SK-N-MC (cell line): ENCODE measurements around the gene EPM2A.

Experiments
- DNase-seq: peaks from one replicate; pipeline ENCODE4 v3.0.0-alpha.2; 2011; ENCODE audit warnings: low read depth, low spot score
- H3K27ac ChIP-seq: fragments of 200-600 bp; sonication (generic); 2 replicates; pipeline ENCODE4 v1.5.1; 2016; ENCODE audit warnings: mixed run types
- H3K36me3 ChIP-seq: fragments of 200-600 bp; sonication (generic); 2 replicates; pipeline ENCODE4 v1.6.1; 2017; ENCODE audit warnings: antibody characterized with exemption, low read length, mixed read lengths; ENCODE audit not compliant: insufficient read depth
- H3K4me3 ChIP-seq: fragments of 200-600 bp; sonication (generic); 2 replicates; pipeline ENCODE4 v1.5.1; 2016
- H3K9ac ChIP-seq: fragments of 200-600 bp; sonication (generic); 2 replicates; pipeline ENCODE4 v1.8.0; 2017; ENCODE audit warnings: mixed run types, mixed read lengths; ENCODE audit not compliant: insufficient read length
- H3K9me3 ChIP-seq: fragments of 200-600 bp; sonication (generic); 2 replicates; pipeline ENCODE4 v1.6.1; 2017; ENCODE audit warnings: low read depth, mild to moderate bottlenecking, antibody characterized with exemption, low read length, moderate library complexity, mixed read lengths
- EZH2 ChIP-seq: fragments of 200-600 bp; sonication (generic); IDR thresholded peaks from one replicate; pipeline ENCODE4 v1.6.1; 2017; ENCODE audit warnings: antibody characterized with exemption
- FOXP2 ChIP-seq: optimal IDR thresholded peaks from 2 replicates; pipeline ENCODE3; 2011; ENCODE audit warnings: mild to moderate bottlenecking, moderate library complexity; ENCODE audit not compliant: insufficient read depth; ENCODE audit errors: extremely low read length, control extremely low read depth
- POLR2AphosphoS5 ChIP-seq: IDR thresholded peaks from 2 replicates; pipeline ENCODE4 v1.6.1; 2012; ENCODE audit warnings: mild to moderate bottlenecking, low read depth, low read length, borderline replicate concordance

Gene EPM2A

DNA sequence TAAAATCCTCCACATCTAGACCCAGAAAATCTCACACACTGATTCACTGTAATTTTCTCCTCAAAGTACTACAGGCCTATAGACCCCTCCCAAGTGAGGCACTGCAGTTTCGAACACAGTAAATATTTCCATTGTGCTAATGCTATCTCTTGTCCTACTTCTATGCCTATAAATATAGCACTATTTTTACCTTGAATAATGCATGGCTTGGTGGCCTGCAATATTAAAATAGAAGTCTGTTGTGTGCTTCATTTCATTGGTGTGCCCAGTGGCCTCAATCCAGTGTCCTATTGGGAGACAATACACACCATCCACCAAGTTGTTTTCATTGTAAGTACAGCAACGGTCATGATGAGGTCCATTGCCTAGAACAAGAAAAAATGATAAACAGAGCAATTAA lies 49.4 kb downstream of the EPM2A start:
- Histone ChIP-seq H3K36me3 (no peaks in the 10 kb centered on the region), H3K4me3 (no peak overlapping the region), H3K27ac (no peak overlapping the region), H3K9me3 (no peaks in the 10 kb centered on the region), H3K9ac (no peak overlapping the region)
- no peak for DNase-seq
- TF ChIP-seq POLR2AphosphoS5 (no peak), EZH2 (no peak), FOXP2 (no peak)

DNA sequence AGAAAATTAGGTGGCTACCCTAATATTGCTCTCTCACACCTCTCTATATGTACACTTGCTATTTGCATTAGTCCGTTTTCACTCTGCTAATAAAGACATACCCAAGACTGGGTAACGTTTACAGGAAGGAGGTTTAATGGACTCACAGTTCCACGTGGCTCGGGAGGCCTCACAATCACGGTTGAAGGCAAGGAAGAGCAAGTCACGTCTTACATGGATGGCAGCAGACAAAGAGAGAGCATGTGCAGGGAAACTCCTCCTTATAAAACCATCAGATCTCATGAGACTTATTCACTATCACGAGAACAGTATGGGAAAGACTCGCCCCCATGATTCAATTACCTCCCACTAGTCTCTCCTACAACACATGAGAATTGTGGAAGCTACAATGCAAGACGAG lies 53.4 kb downstream of the EPM2A start:
- DNase-seq: no peak

DNA sequence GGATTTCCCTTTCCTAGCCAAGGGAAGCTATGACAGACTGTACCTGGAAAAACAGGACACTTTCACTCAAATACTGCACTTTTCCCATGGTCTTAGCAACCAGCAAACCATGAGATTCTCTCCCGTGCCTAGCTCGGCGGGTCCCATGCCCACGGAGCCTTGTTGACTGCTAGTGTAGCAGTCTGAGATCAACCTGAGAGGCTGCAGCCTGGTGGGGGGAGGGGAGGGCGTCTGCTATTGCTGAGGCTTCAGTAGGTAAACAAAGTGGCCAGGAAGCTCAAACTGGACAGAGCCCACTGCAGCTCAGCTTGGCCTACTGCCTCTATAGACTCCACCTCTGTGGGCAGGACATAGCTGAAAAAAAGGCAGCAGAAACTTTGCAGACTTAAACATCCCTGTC lies 61.8 kb downstream of the EPM2A start:
- TF ChIP-seq FOXP2 (no peak), EZH2 (no peak), POLR2AphosphoS5 (no peak)
- Histone ChIP-seq H3K36me3 (no peaks in the 10 kb centered on the region), H3K27ac (no peak overlapping the region), H3K9me3 (no peaks in the 10 kb centered on the region), H3K4me3 (no peak overlapping the region), H3K9ac (no peak overlapping the region)
- DNase-seq: no peak

More for the DNA sequence above, 53.4 kb downstream of the EPM2A start:
- Histone ChIP-seq H3K9ac (no peak overlapping the region), H3K9me3 (no peaks in the 10 kb centered on the region), H3K36me3 (no peaks in the 10 kb centered on the region), H3K27ac (no peak overlapping the region), H3K4me3 (no peak overlapping the region)
- no peak for TF ChIP-seq FOXP2
- no peak for TF ChIP-seq POLR2AphosphoS5
- no peak for TF ChIP-seq EZH2

DNA sequence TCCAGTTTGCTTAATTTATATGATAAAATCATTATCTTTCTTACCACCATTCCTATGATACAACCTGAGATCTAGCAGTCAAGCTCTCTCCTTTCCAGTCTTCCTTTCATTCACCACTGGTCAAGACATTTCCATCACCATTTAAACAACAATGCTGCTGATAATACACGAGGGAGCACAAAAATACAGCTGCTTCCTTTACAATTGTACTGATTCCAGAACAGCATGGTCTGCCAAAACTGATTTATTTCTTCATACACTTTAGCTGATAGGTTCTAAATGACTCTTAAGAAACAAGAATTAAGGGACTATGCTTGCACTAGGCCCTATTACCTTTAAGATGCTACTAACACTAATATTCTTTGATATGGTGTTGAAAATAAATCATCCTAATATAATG lies 65.0 kb downstream of the EPM2A start:
- H3K27ac ChIP-seq: no peak overlapping the region
- TF ChIP-seq POLR2AphosphoS5 (no peak), FOXP2 (no peak), EZH2 (no peak)

DNA sequence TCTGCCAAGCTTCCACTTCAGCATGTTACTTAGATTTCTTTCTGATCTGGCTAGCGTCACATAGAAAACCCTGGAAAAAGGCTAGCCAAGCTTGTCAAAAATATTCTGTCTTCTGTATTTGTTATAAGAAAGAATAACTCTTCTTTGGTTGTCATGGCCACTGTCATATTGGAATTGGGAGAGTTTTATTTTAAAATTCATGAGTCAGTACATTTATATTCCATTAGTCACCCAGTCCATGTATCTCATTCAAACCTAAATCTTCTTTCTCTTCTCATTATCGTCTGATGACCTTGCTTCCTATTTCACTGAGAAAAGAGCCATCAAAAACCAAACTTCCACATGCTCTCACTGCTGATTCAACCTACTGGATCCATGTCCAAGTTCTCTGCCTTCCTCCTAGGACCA lies 65.7 kb downstream of the EPM2A start:
- H3K9me3 ChIP-seq: no peaks in the 10 kb centered on the region
- H3K27ac ChIP-seq: no peak overlapping the region
- H3K9ac ChIP-seq: no peak overlapping the region
- H3K4me3 ChIP-seq: no peak overlapping the region
- no peaks in the 10 kb centered on the region for H3K36me3 ChIP-seq
- DNase-seq: no peak
- TF ChIP-seq EZH2: no peak
- TF ChIP-seq FOXP2: no peak
- no peak for TF ChIP-seq POLR2AphosphoS5

More for the DNA sequence above, 65.0 kb downstream of the EPM2A start:
- H3K9ac ChIP-seq: no peak overlapping the region
- H3K9me3 ChIP-seq: no peaks in the 10 kb centered on the region
- no peak overlapping the region for H3K4me3 ChIP-seq
- DNase-seq: no peak
- no peaks in the 10 kb centered on the region for H3K36me3 ChIP-seq

DNA sequence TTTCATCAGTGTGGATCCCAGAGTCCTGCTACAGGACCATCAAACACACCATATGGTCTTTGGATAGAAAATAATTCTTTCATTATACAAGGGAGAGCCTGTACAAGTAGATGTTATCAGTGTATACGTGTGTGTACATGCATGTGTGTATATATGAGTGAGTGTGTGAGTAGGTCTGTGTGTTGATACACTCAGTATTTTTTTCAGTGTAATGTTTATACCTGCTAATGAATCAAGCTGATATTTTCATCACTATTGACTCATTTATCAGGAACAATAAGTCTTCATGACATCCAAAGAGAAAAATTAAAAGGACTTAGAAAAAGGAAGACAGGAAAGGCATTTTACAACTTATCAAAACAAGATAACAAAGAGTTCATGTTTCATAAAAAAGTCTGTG lies 66.5 kb downstream of the EPM2A start:
- no peak for DNase-seq
- Histone ChIP-seq H3K36me3 (no peaks in the 10 kb centered on the region), H3K27ac (no peak overlapping the region), H3K4me3 (no peak overlapping the region), H3K9ac (no peak overlapping the region), H3K9me3 (no peaks in the 10 kb centered on the region)
- TF ChIP-seq FOXP2 (no peak), POLR2AphosphoS5 (no peak), EZH2 (no peak)

DNA sequence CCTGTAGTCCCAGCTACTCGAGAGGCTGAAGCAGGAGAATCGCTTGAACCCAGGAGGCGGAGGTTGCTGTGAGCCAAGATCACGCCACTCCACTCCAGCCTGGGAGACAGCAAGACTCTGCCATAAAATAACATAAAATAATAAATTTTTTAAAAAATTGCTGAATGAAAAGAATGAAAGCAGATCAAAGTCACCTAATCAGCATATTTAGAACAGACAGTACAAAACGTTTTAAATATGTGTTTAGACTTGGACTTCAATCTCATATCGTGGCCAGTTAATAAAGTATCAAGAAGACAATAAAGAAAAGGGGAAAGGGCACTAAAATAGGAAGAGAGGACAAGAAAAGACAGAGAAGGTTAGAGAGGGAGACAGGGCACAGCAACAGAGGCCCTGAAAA lies 74.6 kb downstream of the EPM2A start:
- no peak for DNase-seq
- H3K27ac ChIP-seq: no peak overlapping the region
- H3K4me3 ChIP-seq: no peak overlapping the region
- H3K36me3 ChIP-seq: no peaks in the 10 kb centered on the region
- H3K9ac ChIP-seq: no peak overlapping the region
- TF ChIP-seq POLR2AphosphoS5: no peak
- no peak for TF ChIP-seq EZH2
- TF ChIP-seq FOXP2: no peak
- no peaks in the 10 kb centered on the region for H3K9me3 ChIP-seq

DNA sequence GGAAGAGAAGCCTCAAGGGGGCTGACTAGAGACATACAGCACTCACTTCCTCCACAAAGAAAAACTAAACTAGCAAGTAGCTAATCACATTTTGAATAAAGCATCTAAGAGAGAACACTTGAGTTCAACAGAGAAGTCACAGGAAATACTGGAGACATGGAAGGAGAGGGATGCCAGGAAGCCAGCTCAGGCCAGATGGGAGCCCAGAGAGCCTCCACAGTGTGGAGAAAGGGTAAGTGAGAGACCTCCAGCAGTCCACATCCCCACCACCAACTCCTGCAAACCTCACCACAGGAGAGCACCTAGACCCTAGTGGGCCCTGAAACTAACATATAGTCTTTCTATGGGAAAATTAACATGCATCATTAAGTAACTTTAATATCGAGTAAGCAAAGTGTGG lies 79.2 kb downstream of the EPM2A start:
- Histone ChIP-seq H3K36me3 (no peaks in the 10 kb centered on the region), H3K27ac (no peak overlapping the region), H3K9me3 (no peaks in the 10 kb centered on the region), H3K9ac (no peak overlapping the region), H3K4me3 (no peak overlapping the region)
- TF ChIP-seq EZH2 (no peak), FOXP2 (no peak), POLR2AphosphoS5 (no peak)
- DNase-seq: no peak

DNA sequence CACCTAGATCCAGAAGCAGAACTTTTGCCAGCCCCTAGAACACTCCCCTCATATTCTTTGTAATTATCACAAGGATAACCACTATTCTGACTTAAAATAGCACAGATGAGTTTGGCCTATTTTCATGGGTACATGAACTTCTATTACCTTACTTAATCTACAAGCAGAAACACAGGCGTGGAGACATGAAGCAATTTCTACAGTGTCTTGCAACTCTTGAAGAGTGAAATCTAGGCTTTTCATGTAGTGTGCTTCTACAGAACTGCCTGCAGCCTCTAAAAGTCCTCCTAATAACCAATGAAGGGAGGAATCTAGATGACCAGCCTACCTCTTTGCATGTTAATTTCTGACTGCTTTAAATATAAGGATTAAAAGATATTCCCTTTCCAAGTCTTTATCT lies 82.7 kb downstream of the EPM2A start:
- H3K36me3 ChIP-seq: no peaks in the 10 kb centered on the region
- H3K4me3 ChIP-seq: no peak overlapping the region
- TF ChIP-seq EZH2 (no peak), FOXP2 (no peak), POLR2AphosphoS5 (no peak)
- no peak overlapping the region for H3K27ac ChIP-seq
- H3K9ac ChIP-seq: no peak overlapping the region
- no peak for DNase-seq
- no peaks in the 10 kb centered on the region for H3K9me3 ChIP-seq
